Inflammatory macrophage treated with lipopolysaccharide for 1 hour (primary cell): ENCODE data around the gene TEX13B.
"Not testable (repeated sequence)": the region's sequence is repeated elsewhere in the genome, so short reads cannot be mapped to it uniquely, and the experiment has no call there.

Source experiments
- DNase-seq, 2 donors: peaks; one replicate each; pipeline ENCODE4 v3.0.0-alpha.2; 2020 to 2022

TEX13B gene

GRCh38 chrX:107982356-107982755, at the start of gene TEX13B:
Gene TEX13B (minus strand): TSS chrX:107982370. CDS start chrX:107982127, 243 bp downstream.
- no peak for DNase-seq

GRCh38 chrX:108029928-108030711, 48.0 kb upstream of the TEX13B start:
- DNase-seq = no peak

- peak; percentile 28 to 51 for DNase-seq
These were observed 46.7 kb upstream of the TEX13B start for GRCh38 chrX:108028854-108029253.

- no peak for DNase-seq
These were observed 43.9 kb upstream of the TEX13B start for GRCh38 chrX:108025954-108026600.

- no peak for DNase-seq
These were observed 43.2 kb upstream of the TEX13B start for GRCh38 chrX:108025376-108025775.

GRCh38 chrX:108022491-108023089, 40.4 kb upstream of the TEX13B start:
- no peak for DNase-seq

- DNase-seq = no peak
These were observed 38.5 kb upstream of the TEX13B start for GRCh38 chrX:108020631-108021030.

- no peak for DNase-seq
These were observed 37.3 kb upstream of the TEX13B start for GRCh38 chrX:108019382-108019875.

- DNase-seq = no peak
These were observed 36.6 kb upstream of the TEX13B start for GRCh38 chrX:108018656-108019381.

GRCh38 chrX:108001218-108001814, 19.1 kb upstream of the TEX13B start:
- peak; percentile 6 to 9 for DNase-seq

- no peak for DNase-seq
These were observed 18.6 kb upstream of the TEX13B start for GRCh38 chrX:108000751-108001150.

GRCh38 chrX:107996124-107996523, 14.0 kb upstream of the TEX13B start:
- DNase-seq = no peak

GRCh38 chrX:107985033-107985432, 2.9 kb upstream of the TEX13B start:
- no peak for DNase-seq

- no peak for DNase-seq
These were observed 2.6 kb downstream of the TEX13B start for GRCh38 chrX:107979534-107979933.

GRCh38 chrX:107978707-107979307, 3.4 kb downstream of the TEX13B start:
- no peak for DNase-seq

- no peak for DNase-seq
These were observed 4.1 kb downstream of the TEX13B start for GRCh38 chrX:107978071-107978470.

GRCh38 chrX:107971636-107972035, 10.5 kb downstream of the TEX13B start:
- no peak for DNase-seq

GRCh38 chrX:107970073-107970472, 12.1 kb downstream of the TEX13B start:
- DNase-seq = no peak

GRCh38 chrX:107968623-107969022, 13.5 kb downstream of the TEX13B start:
- no peak for DNase-seq

- not testable (repeated sequence) for DNase-seq
These were observed 26.8 kb downstream of the TEX13B start for GRCh38 chrX:107955337-107955736.

- no peak for DNase-seq
These were observed 42.1 kb downstream of the TEX13B start for GRCh38 chrX:107940095-107940494.

GRCh38 chrX:107936434-107936730, 45.8 kb downstream of the TEX13B start:
- DNase-seq = no peak
